ENCODE measurements around the gene F2R.

GRCh38 chr5:76715486-76715735 lies 515 bp upstream of the F2R start:
- TF ChIP-seq, protein P1, sequence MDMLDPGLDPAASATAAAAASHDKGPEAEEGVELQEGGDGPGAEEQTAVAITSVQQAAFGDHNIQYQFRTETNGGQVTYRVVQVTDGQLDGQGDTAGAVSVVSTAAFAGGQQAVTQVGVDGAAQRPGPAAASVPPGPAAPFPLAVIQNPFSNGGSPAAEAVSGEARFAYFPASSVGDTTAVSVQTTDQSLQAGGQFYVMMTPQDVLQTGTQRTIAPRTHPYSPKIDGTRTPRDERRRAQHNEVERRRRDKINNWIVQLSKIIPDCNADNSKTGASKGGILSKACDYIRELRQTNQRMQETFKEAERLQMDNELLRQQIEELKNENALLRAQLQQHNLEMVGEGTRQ (IDR thresholded peaks at IDR 0.05; ENCODE audit: low read depth, low read length), result no peak
- TF ChIP-seq CTCF (conservative IDR thresholded peaks at IDR 0.05; ENCODE audit: low read depth, low read length) (no peak), POLR2A (IDR thresholded peaks at IDR 0.05; ENCODE audit: low read depth, low read length) (no peak)

All from IMR-90 (cell line).